Endothelial cell of umbilical vein (primary cell): Measurements from ENCODE around the gene ERBIN. TPM values are rescaled to one million over a fixed set of nuclear protein-coding genes. Genes with fewer than 3 reads are reported as not detected.

Experiments
- BruUV-seq: library from RNA; stranded (reverse); fragments of 400-500 nt; replicated peaks from 2 replicates; lab custom pipeline; 2021; lab: Mats Ljungman, UMichigan
- CTCF ChIA-PET: fragments of 300-600, 350-600 bp; sonication (Branson Sonifier 250); formaldehyde crosslinking; loops from one replicate; lab custom pipeline; 2021; ENCODE audit warnings: antibody characterized with exemption, inconsistent platforms; lab: Charles Lee
- POLR2A ChIA-PET: fragments of 300-600, 350-600 bp; sonication (Branson Sonifier 250); formaldehyde crosslinking; loops from one replicate; lab custom pipeline; 2021; ENCODE audit warnings: antibody characterized with exemption, inconsistent platforms; lab: Charles Lee
- DNase-seq: peaks from one replicate; pipeline ENCODE4 v3.0.0-alpha.2; 2011; ENCODE audit warnings: low read depth, low spot score
- FAIRE-seq: peaks from 2 replicates; lab custom pipeline; 2011; peaks lifted over from hg19 to GRCh38; lab: Jason Lieb, UNC
- H2AFZ ChIP-seq: 2 replicates; pipeline ENCODE4 v1.6.0; 2012; ENCODE audit warnings: low read depth, low read length, control low read depth, inconsistent platforms
- H3K27ac ChIP-seq: 2 replicates; pipeline ENCODE4 v1.5.1; 2011; ENCODE audit warnings: low read depth, mild to moderate bottlenecking, control low read depth, low read length, moderate library complexity; ENCODE audit not compliant: insufficient read depth
- H3K27me3 ChIP-seq, 2 experiments: 2 replicates each; pipeline versions ENCODE4 v1.6.0 to v1.6.1; 2011; ENCODE audit warnings: low read length in 2 of 2, mixed read lengths in 1 of 2; ENCODE audit not compliant: control insufficient read depth in 2 of 2, insufficient read depth in 2 of 2
- H3K36me3 ChIP-seq, 2 experiments: 2 replicates in 1 of 2; 3 replicates in 1 of 2; pipeline ENCODE4 v1.5.1; 2011; ENCODE audit warnings: low read length in 2 of 2, mild to moderate bottlenecking in 1 of 2, moderate library complexity in 1 of 2; ENCODE audit not compliant: control insufficient read depth in 2 of 2, insufficient read depth in 2 of 2; ENCODE audit errors: extremely low read depth in 1 of 2
- H3K4me1 ChIP-seq: 3 replicates; pipeline ENCODE4 v1.5.1; 2011; ENCODE audit warnings: mild to moderate bottlenecking, low read length; ENCODE audit not compliant: control insufficient read depth, insufficient read depth; ENCODE audit errors: extremely low read depth
- H3K4me2 ChIP-seq: 2 replicates; pipeline ENCODE4 v1.6.1; 2011; ENCODE audit warnings: low read length, control low read depth, mixed read lengths; ENCODE audit not compliant: insufficient read depth
- H3K4me3 ChIP-seq, 3 experiments: fragments of 200-600 bp in 1 of 3; sonication (generic), shearing (Covaris generic) in 1 of 3; replicated peaks in 1 of 3; 2 replicates each; pipeline ENCODE4 v1.5.1; 2011 to 2016; ENCODE audit warnings: control low read depth in 3 of 3, low read length in 3 of 3, mild to moderate bottlenecking in 2 of 3, inconsistent platforms in 1 of 3, low read depth in 1 of 3, moderate library complexity in 1 of 3; ENCODE audit not compliant: insufficient read depth in 1 of 3
- H3K79me2 ChIP-seq: 2 replicates; pipeline ENCODE4 v1.6.0; 2012; ENCODE audit warnings: low read length, inconsistent platforms; ENCODE audit not compliant: control insufficient read depth, insufficient read depth
- H3K9ac ChIP-seq: replicated peaks from 2 replicates; pipeline ENCODE3; 2011; ENCODE audit warnings: low read length, control low read depth; ENCODE audit not compliant: insufficient read depth; ENCODE audit errors: extremely low read depth
- H3K9me1 ChIP-seq: replicated peaks from 3 replicates; pipeline ENCODE4 v1.6.0; 2011; ENCODE audit warnings: mild to moderate bottlenecking, low read length; ENCODE audit not compliant: control insufficient read depth, insufficient read depth; ENCODE audit errors: extremely low read depth
- H3K9me3 ChIP-seq: replicated peaks from 2 replicates; pipeline ENCODE4 v1.5.1; 2012; ENCODE audit warnings: low read length, inconsistent platforms; ENCODE audit not compliant: control insufficient read depth, insufficient read depth
- H4K20me1 ChIP-seq: replicated peaks from 2 replicates; pipeline ENCODE3; 2011; ENCODE audit warnings: mild to moderate bottlenecking, low read length; ENCODE audit not compliant: control insufficient read depth, insufficient read depth; ENCODE audit errors: extremely low read depth
- CTCF ChIP-seq, 2 donors: IDR thresholded peaks; 1 replicate in 1 of 2; 2 replicates in 1 of 2; pipeline ENCODE4 v1.5.1; 2011; ENCODE audit warnings: low read length in 2 of 2, mild to moderate bottlenecking in 2 of 2, moderate library complexity in 2 of 2, control low read depth in 1 of 2, inconsistent platforms in 1 of 2, low read depth in 1 of 2; ENCODE audit not compliant: insufficient read depth in 1 of 2; ENCODE audit errors: extremely low read depth in 1 of 2
- FOS ChIP-seq: IDR thresholded peaks from 2 replicates; pipeline ENCODE4 v1.6.1; 2011; ENCODE audit warnings: mild to moderate bottlenecking, low read length, moderate library complexity, borderline replicate concordance; ENCODE audit not compliant: insufficient read depth
- GATA2 ChIP-seq: IDR thresholded peaks from 2 replicates; pipeline ENCODE4 v1.7.0; 2011; ENCODE audit warnings: low read depth, mild to moderate bottlenecking, moderate library complexity, mixed read lengths, low read length; ENCODE audit not compliant: insufficient read length, insufficient read depth
- JUN ChIP-seq: IDR thresholded peaks from 2 replicates; pipeline ENCODE4 v1.6.1; 2011; ENCODE audit warnings: borderline replicate concordance, low read depth; ENCODE audit not compliant: insufficient read length, insufficient read depth
- MYC ChIP-seq: IDR thresholded peaks from one replicate; pipeline ENCODE4 v1.6.1; 2011; ENCODE audit warnings: mild to moderate bottlenecking, low read depth, low read length
- POLR2A ChIP-seq: IDR thresholded peaks from 2 replicates; pipeline ENCODE4 v1.6.1; 2012; ENCODE audit warnings: low read depth, mild to moderate bottlenecking, control low read depth, low read length
- POLR2AphosphoS5 ChIP-seq: IDR thresholded peaks from 2 replicates; pipeline ENCODE4 v1.6.1; 2012; ENCODE audit warnings: low read depth, mild to moderate bottlenecking, control low read depth, low read length, moderate library complexity; ENCODE audit not compliant: insufficient read depth
- dilution Hi-C: fragments of 300-500 bp; cut with MboI; formaldehyde crosslinking; loops from one replicate; pipeline ENCODE4 v1.15.0; 2019; ENCODE audit warnings: low sequenced_read_pairs; ENCODE audit not compliant: extremely low pct_ligation_motif_present
- intact Hi-C: fragments of 100-400 bp; cut with micrococcal nuclease; formaldehyde crosslinking; loops from one replicate; pipeline ENCODE4 v1.10.0; 2022
- polyA plus RNA-seq, 4 experiments: library from polyadenylated mRNA; depleted of rRNA in 3 of 4; stranded (reverse) in 3 of 4; unstranded in 1 of 4; fragments of >200 nt; gene quantifications; 2 replicates each; pipeline versions ENCODE4 v1.2.1 to v1.2.3, GENCODE V29; 2011 to 2012; ENCODE audit warnings: missing spikeins in 1 of 4
- total RNA-seq: library from RNA; stranded (reverse); gene quantifications from 2 replicates; pipeline ENCODE4 v1.2.3, GENCODE V29; 2021

The ERBIN gene
- total and polyA plus RNA-seq, 2 donors (not counting 3 experiments of a cell fraction or from before 2014, with no cell fraction given), result 8.1 to 55.6 TPM

GRCh38 chr5:66089384-66089783, 163.0 kb downstream of the ERBIN start:
- H3K27me3 ChIP-seq, result no peaks in the 10 kb centered on the region
- CTCF ChIA-PET, result interaction anchor here (0.6 kb wide), 1 partner anchor 13 kb away, joined by 3 read pairs; no protein-coding TSS in a partner anchor
- H3K9me1 ChIP-seq, result no peaks in the 10 kb centered on the region
- H3K36me3 ChIP-seq, result peaks cover 2 to 3% of the 10 kb centered on the region in 2 experiments
- dilution Hi-C loops, result no loop called here
- intact Hi-C loops, result no loop called here
- no peaks in the 10 kb centered on the region for H3K79me2 ChIP-seq
- no peak overlapping the region for H3K27ac ChIP-seq
- DNase-seq (no peak), FAIRE-seq (no peak)
- POLR2A ChIA-PET, result no interaction called here
- no peaks in the 10 kb centered on the region for H4K20me1 ChIP-seq
- H3K4me1 ChIP-seq, result no peaks in the 10 kb centered on the region
- no peaks in the 10 kb centered on the region for H3K9me3 ChIP-seq
- no peak overlapping the region for H3K4me3 ChIP-seq
- H3K9ac ChIP-seq, result no peak overlapping the region
- no peak overlapping the region for H2AFZ ChIP-seq
- BruUV-seq, result no TSS peak
- H3K4me2 ChIP-seq, result no peak overlapping the region
- TF ChIP-seq POLR2AphosphoS5, result no peak
- TF ChIP-seq CTCF (IDR thresholded peaks at IDR 0.05; ENCODE audit: extremely low read depth in 1 of 2, insufficient read depth in 1 of 2, low read depth in 1 of 2, low read length in 2 of 2), result no peak
- TF ChIP-seq GATA2, result no peak
- no peak for TF ChIP-seq FOS
- no peak for TF ChIP-seq MYC
- no peak for TF ChIP-seq POLR2A
- no peak for TF ChIP-seq JUN
